Activated T-cell treated with anti-CD3 and anti-CD28 coated beads, Interleukin-2, amount 50 U/mL, for 4 hours (primary cell): ENCODE measurements around the gene SERPINF2. TPM values are rescaled to one million over a fixed set of nuclear protein-coding genes. Genes with fewer than 3 reads are reported as not detected.
A peak's percentile ranks its signal among the peaks of the same experiment; 100 is the strongest.

ENCODE experiments used
- ATAC-seq, 2 donors: fragments of 200-7000 bp; cut with Tn5 transposase; one replicate each; pipeline ENCODE4 v1.10.0; 2021
- DNase-seq: peaks from one replicate; pipeline ENCODE4 v3.0.0-alpha.2; 2020
- H3K27me3 Mint-ChIP-seq: one replicate; pipeline ENCODE4 v1.8.0; 2021; ENCODE audit warnings: low read depth, mixed read lengths
- H3K36me3 Mint-ChIP-seq: one replicate; pipeline ENCODE4 v1.8.0; 2022; ENCODE audit warnings: mixed read lengths; ENCODE audit not compliant: insufficient read depth
- H3K4me1 Mint-ChIP-seq: one replicate; pipeline ENCODE4 v1.8.0; 2021; ENCODE audit warnings: low read depth, mixed read lengths
- H3K4me3 Mint-ChIP-seq: one replicate; pipeline ENCODE4 v1.8.0; 2021; ENCODE audit warnings: mild to moderate bottlenecking, moderate library complexity, mixed read lengths
- H3K9me3 Mint-ChIP-seq: one replicate; pipeline ENCODE4 v1.8.0; 2021; ENCODE audit warnings: mixed read lengths
- total RNA-seq, 3 donors: library from RNA; stranded (reverse); gene quantifications; one replicate each; pipeline ENCODE4 v1.2.1, GENCODE V29; 2021

Gene SERPINF2
- total RNA-seq, 3 donors from 2014 or later, result 0.45 to 0.60 (median 0.56) TPM

DNA sequence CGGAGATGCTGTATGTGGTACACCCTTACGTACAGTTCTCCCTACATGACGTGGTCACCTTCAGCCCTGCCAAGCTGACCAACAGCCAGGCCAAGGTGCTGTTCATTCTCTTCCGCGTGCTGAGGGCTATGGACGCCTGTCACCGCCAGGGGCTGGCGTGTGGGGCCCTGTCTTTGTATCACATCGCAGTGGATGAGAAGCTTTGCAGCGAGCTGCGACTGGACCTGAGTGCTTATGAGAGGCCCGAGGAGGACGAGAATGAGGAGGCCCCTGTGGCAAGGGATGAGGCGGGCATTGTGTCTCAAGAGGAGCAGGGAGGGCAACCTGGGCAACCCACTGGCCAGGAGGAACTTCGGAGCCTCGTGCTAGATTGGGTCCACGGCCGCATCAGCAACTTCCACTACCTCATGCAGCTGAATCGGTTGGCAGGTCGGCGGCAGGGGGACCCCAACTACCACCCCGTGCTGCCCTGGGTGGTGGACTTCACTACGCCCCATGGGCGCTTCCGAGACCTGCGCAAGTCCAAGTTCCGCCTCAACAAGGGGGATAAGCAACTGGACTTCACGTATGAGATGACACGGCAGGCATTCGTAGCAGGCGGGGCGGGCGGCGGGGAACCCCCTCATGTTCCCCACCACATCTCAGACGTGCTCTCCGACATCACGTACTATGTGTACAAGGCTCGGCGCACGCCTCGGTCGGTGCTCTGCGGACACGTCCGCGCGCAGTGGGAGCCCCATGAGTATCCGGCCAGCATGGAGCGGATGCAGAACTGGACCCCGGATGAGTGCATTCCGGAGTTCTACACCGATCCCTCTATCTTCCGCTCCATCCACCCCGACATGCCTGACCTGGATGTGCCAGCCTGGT, 16.8 kb upstream of the SERPINF2 start:
- peak overlapping the region; percentile 69 for H3K4me3 Mint-ChIP-seq
- no peaks in the 10 kb centered on the region for H3K27me3 Mint-ChIP-seq
- DNase-seq (no peak), ATAC-seq (no peak)
- peaks cover 43% of the 10 kb centered on the region for H3K4me1 Mint-ChIP-seq
- peaks cover 12% of the 10 kb centered on the region for H3K36me3 Mint-ChIP-seq
- H3K9me3 Mint-ChIP-seq, result no peaks in the 10 kb centered on the region

GRCh38 chr17:1726626-1727257, 15.9 kb upstream of the SERPINF2 start:
- Mint-ChIP-seq H3K4me1 (peaks cover 41% of the 10 kb centered on the region), H3K9me3 (no peaks in the 10 kb centered on the region), H3K4me3 (peak overlapping the region; percentile 69), H3K36me3 (peaks cover 12% of the 10 kb centered on the region), H3K27me3 (no peaks in the 10 kb centered on the region)
- no peak for ATAC-seq
- no peak for DNase-seq

- no peak for DNase-seq
- peaks cover 38% of the 10 kb centered on the region for H3K4me1 Mint-ChIP-seq
- H3K27me3 Mint-ChIP-seq, result no peaks in the 10 kb centered on the region
- H3K36me3 Mint-ChIP-seq, result peaks cover 12% of the 10 kb centered on the region
- no peak for ATAC-seq
- no peak overlapping the region for H3K4me3 Mint-ChIP-seq
- no peaks in the 10 kb centered on the region for H3K9me3 Mint-ChIP-seq
Measured at GRCh38 chr17:1727258-1727789, 15.3 kb upstream of the SERPINF2 start.

- H3K36me3 Mint-ChIP-seq, result peaks cover 12% of the 10 kb centered on the region
- DNase-seq (no peak), ATAC-seq (no peak)
- peaks cover 31% of the 10 kb centered on the region for H3K4me1 Mint-ChIP-seq
- H3K27me3 Mint-ChIP-seq, result no peaks in the 10 kb centered on the region
- H3K9me3 Mint-ChIP-seq, result no peaks in the 10 kb centered on the region
- no peak overlapping the region for H3K4me3 Mint-ChIP-seq
Measured at GRCh38 chr17:1727876-1728630, 14.6 kb upstream of the SERPINF2 start.

- peaks cover 12% of the 10 kb centered on the region for H3K36me3 Mint-ChIP-seq
- H3K4me3 Mint-ChIP-seq, result no peak overlapping the region
- DNase-seq (no peak), ATAC-seq (no peak)
- no peaks in the 10 kb centered on the region for H3K9me3 Mint-ChIP-seq
- H3K4me1 Mint-ChIP-seq, result peaks cover 23% of the 10 kb centered on the region
- H3K27me3 Mint-ChIP-seq, result no peaks in the 10 kb centered on the region
Measured at GRCh38 chr17:1729966-1730325, 12.7 kb upstream of the SERPINF2 start.

DNA sequence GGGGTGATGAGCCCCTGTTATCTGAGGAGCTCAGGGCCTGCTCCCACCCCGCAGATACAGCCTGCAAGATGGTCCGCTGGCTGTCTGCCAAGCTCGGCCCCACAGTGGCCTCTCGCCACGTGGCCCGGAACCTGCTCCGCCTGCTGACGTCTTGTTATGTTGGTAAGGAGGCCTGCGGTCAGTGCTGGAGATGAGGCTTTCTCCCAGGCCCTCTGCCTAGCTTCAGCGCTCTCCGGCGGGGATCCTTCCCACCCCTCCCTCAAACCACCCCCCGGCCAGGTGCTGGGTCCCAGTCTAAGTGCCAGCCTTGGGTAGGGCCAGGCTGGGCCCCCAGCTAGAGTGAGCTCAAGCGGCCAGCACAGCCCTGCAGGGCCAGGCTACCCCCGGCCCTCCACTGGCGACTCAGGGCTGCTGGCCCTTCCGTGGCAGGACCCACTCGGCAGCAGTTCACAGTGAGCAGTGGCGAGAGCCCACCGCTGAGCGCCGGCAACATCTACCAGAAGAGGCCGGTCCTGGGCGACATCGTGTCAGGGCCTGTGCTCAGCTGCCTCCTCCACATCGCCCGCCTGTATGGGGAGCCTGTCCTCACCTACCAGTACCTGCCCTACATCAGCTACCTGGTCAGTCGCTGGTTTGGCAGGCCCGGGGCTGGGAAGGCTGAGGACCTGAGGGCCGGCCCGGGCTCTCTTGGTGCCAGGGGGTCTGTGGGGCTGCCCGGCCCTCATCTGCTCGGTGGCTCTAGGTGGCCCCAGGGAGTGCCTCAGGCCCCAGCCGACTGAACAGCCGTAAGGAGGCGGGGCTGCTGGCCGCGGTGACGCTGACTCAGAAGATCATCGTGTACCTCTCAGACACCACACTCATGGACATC, 12.1 kb upstream of the SERPINF2 start:
- Mint-ChIP-seq H3K4me1 (peaks cover 18% of the 10 kb centered on the region), H3K4me3 (no peak overlapping the region), H3K36me3 (peaks cover 11% of the 10 kb centered on the region), H3K27me3 (no peaks in the 10 kb centered on the region), H3K9me3 (no peaks in the 10 kb centered on the region)
- DNase-seq, result no peak
- no peak for ATAC-seq

DNA sequence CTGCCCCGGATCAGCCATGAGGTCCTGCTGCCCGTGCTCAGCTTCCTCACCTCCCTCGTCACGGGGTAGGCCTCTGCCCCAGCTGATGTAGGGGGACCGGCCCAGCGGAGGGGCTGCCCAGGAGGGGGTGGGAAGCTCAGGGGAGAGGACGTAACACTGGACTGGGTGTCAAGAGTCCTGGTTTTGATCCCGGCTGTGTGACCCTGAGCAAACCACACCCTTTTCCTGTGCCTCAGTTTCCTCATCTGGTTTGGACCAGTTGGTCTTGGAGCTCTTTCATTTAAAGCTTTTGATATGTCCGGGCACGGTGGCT, 11.5 kb upstream of the SERPINF2 start:
- Mint-ChIP-seq H3K9me3 (no peaks in the 10 kb centered on the region), H3K27me3 (no peaks in the 10 kb centered on the region), H3K4me3 (no peak overlapping the region), H3K36me3 (peaks cover 10% of the 10 kb centered on the region), H3K4me1 (peaks cover 15% of the 10 kb centered on the region)
- DNase-seq (no peak), ATAC-seq (no peak)

DNA sequence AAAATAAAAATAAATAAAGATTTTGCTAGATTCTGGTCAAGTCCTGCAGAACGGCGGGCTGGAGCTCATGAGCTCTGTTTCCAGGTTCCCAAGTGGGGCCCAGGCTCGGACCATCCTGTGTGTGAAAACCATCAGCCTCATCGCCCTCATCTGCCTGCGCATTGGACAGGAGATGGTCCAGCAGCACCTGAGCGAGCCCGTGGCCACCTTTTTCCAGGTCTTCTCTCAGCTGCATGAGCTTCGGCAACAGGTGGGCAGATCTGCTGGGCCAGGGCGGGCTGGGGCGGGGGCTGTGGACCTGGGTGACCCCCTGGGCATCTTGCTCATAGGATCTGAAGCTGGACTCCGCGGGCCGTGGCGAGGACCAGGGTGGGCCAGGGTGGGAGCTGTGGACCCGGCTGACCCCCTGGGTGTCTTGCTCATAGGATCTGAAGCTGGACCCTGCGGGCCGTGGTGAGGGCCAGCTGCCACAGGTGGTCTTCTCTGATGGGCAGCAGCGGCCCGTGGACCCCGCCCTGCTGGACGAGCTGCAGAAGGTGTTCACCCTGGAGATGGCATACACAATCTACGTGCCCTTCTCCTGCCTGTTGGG, 10.3 kb upstream of the SERPINF2 start:
- no peaks in the 10 kb centered on the region for H3K9me3 Mint-ChIP-seq
- H3K27me3 Mint-ChIP-seq, result no peaks in the 10 kb centered on the region
- H3K4me1 Mint-ChIP-seq, result peaks cover 22% of the 10 kb centered on the region

DNA sequence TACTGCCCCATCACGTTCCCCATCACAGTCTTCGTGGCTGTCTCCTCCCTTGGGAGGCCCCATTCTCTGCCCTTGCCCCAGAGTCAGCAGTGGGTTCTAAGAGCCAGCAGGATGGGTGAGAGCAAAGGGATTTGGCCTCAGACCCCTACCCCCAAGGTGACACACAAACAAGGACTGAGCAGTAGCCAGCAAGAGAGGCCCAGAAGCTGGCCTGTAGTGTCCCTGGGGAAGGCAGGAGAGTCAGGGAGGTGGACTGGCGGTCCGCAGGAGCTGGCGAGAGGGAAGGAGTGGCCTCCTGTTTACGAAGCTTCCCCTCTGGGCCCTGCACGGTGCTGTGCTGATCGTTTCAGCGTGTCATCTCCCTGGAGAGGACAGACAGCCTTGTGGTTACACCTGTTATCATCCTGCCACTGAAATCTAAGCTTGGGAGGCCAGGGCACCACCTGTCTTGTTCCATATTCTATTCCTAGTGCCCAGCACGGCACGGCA, 9.8 kb upstream of the SERPINF2 start:
- Mint-ChIP-seq H3K4me3 (no peak overlapping the region), H3K27me3 (no peaks in the 10 kb centered on the region), H3K4me1 (peaks cover 20% of the 10 kb centered on the region), H3K9me3 (no peaks in the 10 kb centered on the region), H3K36me3 (peaks cover 17% of the 10 kb centered on the region)
- no peak for ATAC-seq
- DNase-seq, result no peak

More for the DNA sequence above, 10.3 kb upstream of the SERPINF2 start:
- DNase-seq, result no peak
- peaks cover 14% of the 10 kb centered on the region for H3K36me3 Mint-ChIP-seq
- H3K4me3 Mint-ChIP-seq, result no peak overlapping the region
- ATAC-seq, result no peak

DNA sequence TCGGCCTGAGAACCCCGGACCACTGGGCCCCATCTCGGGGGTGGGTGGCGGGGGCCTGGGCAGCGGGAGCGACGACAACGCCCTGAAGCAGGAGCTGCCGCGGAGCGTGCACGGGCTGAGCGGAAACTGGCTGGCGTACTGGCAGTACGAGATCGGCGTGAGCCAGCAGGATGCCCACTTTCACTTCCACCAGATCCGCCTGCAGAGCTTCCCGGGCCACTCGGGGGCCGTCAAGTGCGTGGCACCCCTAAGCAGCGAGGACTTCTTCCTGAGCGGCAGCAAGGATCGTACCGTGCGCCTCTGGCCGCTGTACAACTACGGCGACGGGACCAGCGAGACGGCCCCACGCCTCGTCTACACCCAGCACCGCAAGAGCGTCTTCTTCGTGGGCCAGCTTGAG, 8.9 kb upstream of the SERPINF2 start:
- Mint-ChIP-seq H3K36me3 (peaks cover 13% of the 10 kb centered on the region), H3K4me1 (peaks cover 14% of the 10 kb centered on the region), H3K27me3 (no peaks in the 10 kb centered on the region), H3K4me3 (no peak overlapping the region), H3K9me3 (no peaks in the 10 kb centered on the region)
- DNase-seq, result no peak
- ATAC-seq, result no peak

GRCh38 chr17:1735418-1735817, 7.3 kb upstream of the SERPINF2 start:
- ATAC-seq (no peak), DNase-seq (no peak)
- Mint-ChIP-seq H3K27me3 (no peaks in the 10 kb centered on the region), H3K9me3 (no peaks in the 10 kb centered on the region), H3K4me1 (peaks cover 7% of the 10 kb centered on the region), H3K36me3 (peaks cover 7% of the 10 kb centered on the region), H3K4me3 (no peak overlapping the region)

DNA sequence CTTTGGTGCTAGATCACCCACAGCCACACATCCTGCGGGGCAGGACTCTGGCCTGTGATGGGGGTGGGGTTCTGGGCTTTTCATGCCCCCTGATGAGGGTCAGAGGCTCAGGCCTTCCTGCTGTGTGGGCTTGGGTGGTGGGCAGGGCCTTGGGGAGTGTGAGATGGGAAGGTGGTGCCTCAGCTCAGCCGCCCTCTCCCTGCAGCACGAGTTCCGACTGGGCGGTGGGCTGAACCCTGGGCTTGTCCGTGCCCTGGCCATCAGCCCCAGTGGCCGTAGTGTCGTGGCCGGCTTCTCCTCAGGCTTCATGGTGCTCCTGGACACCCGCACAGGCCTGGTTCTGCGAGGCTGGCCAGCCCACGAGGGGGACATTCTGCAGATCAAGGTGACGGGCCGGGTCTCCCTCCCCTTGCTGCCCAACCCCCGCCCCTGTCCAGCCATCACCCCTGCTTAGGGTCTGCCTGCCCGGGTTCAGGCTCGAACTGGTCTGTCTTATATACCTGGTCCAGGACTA, 6.8 kb upstream of the SERPINF2 start:
- peaks cover 7% of the 10 kb centered on the region for H3K36me3 Mint-ChIP-seq

More for the DNA sequence above, 6.8 kb upstream of the SERPINF2 start:
- DNase-seq (no peak), ATAC-seq (no peak)
- Mint-ChIP-seq H3K27me3 (no peaks in the 10 kb centered on the region), H3K4me1 (peaks cover 7% of the 10 kb centered on the region), H3K4me3 (no peak overlapping the region), H3K9me3 (no peaks in the 10 kb centered on the region)
